KMS-11 (cell line): ENCODE data around the gene FOXN1.

Experiments used
- H2AFZ ChIP-seq: fragments of 200-600 bp; sonication (generic); 2 replicates; pipeline ENCODE4 v1.6.1; 2016; ENCODE audit warnings: antibody characterized with exemption, mixed run types, low read depth
- H3K27ac ChIP-seq: fragments of 200-600 bp; sonication (generic); 2 replicates; pipeline ENCODE4 v1.6.1; 2016; ENCODE audit warnings: mild to moderate bottlenecking, mixed run types
- H3K27me3 ChIP-seq: fragments of 200-600 bp; sonication (generic); 2 replicates; pipeline ENCODE4 v1.6.1; 2017; ENCODE audit warnings: mild to moderate bottlenecking, low read depth, mixed run types, moderate library complexity; ENCODE audit not compliant: insufficient read depth
- H3K36me3 ChIP-seq: fragments of 200-600 bp; sonication (generic); 2 replicates; pipeline ENCODE4 v1.6.1; 2017; ENCODE audit warnings: mild to moderate bottlenecking, mixed run types; ENCODE audit not compliant: insufficient read depth
- H3K4me1 ChIP-seq: fragments of 200-600 bp; sonication (generic); 2 replicates; pipeline ENCODE4 v1.6.1; 2016; ENCODE audit warnings: mild to moderate bottlenecking, low read depth, mixed run types; ENCODE audit not compliant: poor library complexity, severe bottlenecking
- H3K4me2 ChIP-seq: fragments of 200-600 bp; sonication (generic); 2 replicates; pipeline ENCODE4 v1.7.0; 2016; ENCODE audit warnings: mild to moderate bottlenecking, mixed run types
- H3K4me3 ChIP-seq: fragments of 200-600 bp; sonication (generic); IDR thresholded peaks from 2 replicates; pipeline ENCODE4 v1.6.1; 2017; ENCODE audit warnings: low read depth, low read length, mixed read lengths; ENCODE audit not compliant: insufficient read depth
- H3K79me2 ChIP-seq: fragments of 200-600 bp; sonication (generic); 2 replicates; pipeline ENCODE4 v1.6.1; 2016; ENCODE audit warnings: low read depth, mixed run types; ENCODE audit not compliant: insufficient read depth
- H3K9ac ChIP-seq: fragments of 200-600 bp; sonication (generic); 2 replicates; pipeline ENCODE4 v1.6.1; 2016; ENCODE audit warnings: mild to moderate bottlenecking, mixed run types
- H4K20me1 ChIP-seq: fragments of 200-600 bp; sonication (generic); 2 replicates; pipeline ENCODE4 v1.6.1; 2016; ENCODE audit warnings: mild to moderate bottlenecking, mixed run types; ENCODE audit not compliant: insufficient read depth
- TF ChIP-seq, protein P1 (sequence below): fragments of 200-600 bp; sonication (generic); conservative IDR thresholded peaks from 2 replicates; pipeline ENCODE4 v1.6.1; 2017; ENCODE audit warnings: low read depth, mild to moderate bottlenecking, antibody characterized with exemption, low read length, moderate library complexity, mixed read lengths

Gene FOXN1

GRCh38 chr17:28569446-28569845 is 63.3 kb downstream of the FOXN1 start:
- Histone ChIP-seq H3K4me2 (peak overlapping the region; percentile 60; the same call in 1 of the 2 replicates), H3K27ac (no peak overlapping the region), H3K4me1 (peaks cover 34% of the 10 kb centered on the region), H3K4me3 (no peak overlapping the region), H3K79me2 (peaks cover 48% of the 10 kb centered on the region), H2AFZ (no peak overlapping the region), H4K20me1 (no peaks in the 10 kb centered on the region), H3K36me3 (no peaks in the 10 kb centered on the region), H3K9ac (no peak overlapping the region), H3K27me3 (no peaks in the 10 kb centered on the region)
- TF ChIP-seq, protein P1, sequence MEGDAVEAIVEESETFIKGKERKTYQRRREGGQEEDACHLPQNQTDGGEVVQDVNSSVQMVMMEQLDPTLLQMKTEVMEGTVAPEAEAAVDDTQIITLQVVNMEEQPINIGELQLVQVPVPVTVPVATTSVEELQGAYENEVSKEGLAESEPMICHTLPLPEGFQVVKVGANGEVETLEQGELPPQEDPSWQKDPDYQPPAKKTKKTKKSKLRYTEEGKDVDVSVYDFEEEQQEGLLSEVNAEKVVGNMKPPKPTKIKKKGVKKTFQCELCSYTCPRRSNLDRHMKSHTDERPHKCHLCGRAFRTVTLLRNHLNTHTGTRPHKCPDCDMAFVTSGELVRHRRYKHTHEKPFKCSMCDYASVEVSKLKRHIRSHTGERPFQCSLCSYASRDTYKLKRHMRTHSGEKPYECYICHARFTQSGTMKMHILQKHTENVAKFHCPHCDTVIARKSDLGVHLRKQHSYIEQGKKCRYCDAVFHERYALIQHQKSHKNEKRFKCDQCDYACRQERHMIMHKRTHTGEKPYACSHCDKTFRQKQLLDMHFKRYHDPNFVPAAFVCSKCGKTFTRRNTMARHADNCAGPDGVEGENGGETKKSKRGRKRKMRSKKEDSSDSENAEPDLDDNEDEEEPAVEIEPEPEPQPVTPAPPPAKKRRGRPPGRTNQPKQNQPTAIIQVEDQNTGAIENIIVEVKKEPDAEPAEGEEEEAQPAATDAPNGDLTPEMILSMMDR: no peak

DNA sequence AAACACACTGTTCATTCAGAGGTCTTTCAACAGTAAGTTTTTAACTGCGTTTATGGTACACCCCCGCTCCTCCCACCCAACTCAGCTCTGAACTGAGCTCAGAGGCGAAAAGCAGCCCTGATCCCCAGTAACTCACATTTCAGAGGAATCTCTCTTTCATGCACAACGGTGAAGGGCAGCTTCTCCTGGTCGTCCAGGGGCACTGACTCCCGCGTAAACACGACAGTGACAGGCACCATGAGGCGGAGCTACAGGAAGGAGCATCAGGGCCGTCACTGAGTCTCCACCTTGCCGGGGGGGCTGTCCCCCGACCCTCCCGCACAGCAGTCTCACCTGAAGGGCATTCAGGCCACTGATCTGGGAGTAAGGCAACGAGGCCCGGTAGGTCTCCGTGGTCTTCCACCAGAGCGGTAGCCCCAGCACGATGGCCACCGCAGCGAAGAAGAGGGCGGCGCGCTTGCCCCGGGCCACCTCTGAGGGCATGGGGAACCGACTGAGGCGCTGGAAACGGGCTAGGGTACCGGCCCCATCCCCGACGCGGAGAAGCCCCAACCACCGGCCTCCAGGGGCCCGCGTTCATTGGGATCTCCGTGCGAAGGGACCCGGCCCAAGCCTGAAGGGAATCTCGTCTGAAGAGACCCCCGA is 64.7 kb downstream of the FOXN1 start:
- peak overlapping the region; percentile 89 for H2AFZ ChIP-seq
- TF ChIP-seq, protein P1: no peak
- H3K4me3 ChIP-seq: peak overlapping the region; percentile 17

DNA sequence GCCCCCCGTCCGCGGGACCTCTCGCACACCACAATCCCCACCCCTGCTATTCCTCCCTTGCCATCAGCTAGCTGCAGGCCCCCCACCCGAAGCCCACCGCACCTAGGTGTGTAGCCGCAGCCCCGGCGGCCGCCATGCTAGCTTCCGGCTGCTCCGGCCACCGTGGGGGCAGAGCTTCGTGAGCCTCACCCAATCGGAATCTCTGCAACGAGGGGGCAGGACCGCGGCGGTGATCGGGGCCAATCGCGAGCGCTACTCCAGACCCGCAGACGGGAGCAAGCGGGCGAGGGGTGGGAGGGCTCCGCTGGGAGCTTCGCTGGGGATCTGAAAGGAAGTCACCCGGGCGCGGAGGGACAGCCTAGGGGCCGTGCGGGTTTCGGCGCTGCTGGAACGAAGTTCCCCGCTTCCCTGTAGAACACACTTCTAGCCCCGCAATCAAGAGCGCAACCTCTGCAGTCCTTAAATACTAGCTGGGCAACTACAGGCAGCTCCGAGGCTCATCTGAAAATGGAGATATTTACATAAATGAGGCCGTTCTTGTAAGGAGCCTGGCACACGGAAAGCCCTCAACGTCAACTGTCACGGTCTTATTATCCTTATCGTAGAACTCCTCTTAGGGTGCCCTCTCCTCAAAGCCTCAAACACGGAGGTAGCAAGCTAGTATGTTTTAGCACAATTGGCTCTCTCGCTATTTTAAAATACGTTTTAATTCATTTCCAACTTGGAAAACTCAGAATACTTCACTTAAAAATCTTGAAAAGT is 65.4 kb downstream of the FOXN1 start, which contains the start of gene PIGS:
TSS of gene PIGS (minus strand) at position 164 of the 762 bp plus-strand sequence. CDS start at position 136, 28 bp downstream.
- Histone ChIP-seq H3K4me3 (peak within 1 kb of the TSS; percentile 17), H3K9ac (peak within 1 kb of the TSS; percentile 57; the same call in 1 of the 2 replicates), H4K20me1 (no peaks in the 10 kb centered on the region), H3K79me2 (peaks cover 42% of the 10 kb centered on the region), H3K27me3 (no peaks in the 10 kb centered on the region), H3K4me1 (peaks cover 34% of the 10 kb centered on the region), H3K36me3 (no peaks in the 10 kb centered on the region), H2AFZ (peak within 1 kb of the TSS; percentile 89), H3K27ac (peak within 1 kb of the TSS; percentile 34), H3K4me2 (peak within 1 kb of the TSS; percentile 85)
- TF ChIP-seq, protein P1: no peak

More for the DNA sequence above, 64.7 kb downstream of the FOXN1 start:
- Histone ChIP-seq H3K27me3 (no peaks in the 10 kb centered on the region), H3K4me2 (peak overlapping the region; percentile 60), H3K9ac (peak overlapping the region; percentile 57; the same call in 1 of the 2 replicates), H4K20me1 (no peaks in the 10 kb centered on the region), H3K27ac (peak overlapping the region; percentile 34), H3K36me3 (no peaks in the 10 kb centered on the region), H3K79me2 (peaks cover 42% of the 10 kb centered on the region), H3K4me1 (peaks cover 34% of the 10 kb centered on the region)

DNA sequence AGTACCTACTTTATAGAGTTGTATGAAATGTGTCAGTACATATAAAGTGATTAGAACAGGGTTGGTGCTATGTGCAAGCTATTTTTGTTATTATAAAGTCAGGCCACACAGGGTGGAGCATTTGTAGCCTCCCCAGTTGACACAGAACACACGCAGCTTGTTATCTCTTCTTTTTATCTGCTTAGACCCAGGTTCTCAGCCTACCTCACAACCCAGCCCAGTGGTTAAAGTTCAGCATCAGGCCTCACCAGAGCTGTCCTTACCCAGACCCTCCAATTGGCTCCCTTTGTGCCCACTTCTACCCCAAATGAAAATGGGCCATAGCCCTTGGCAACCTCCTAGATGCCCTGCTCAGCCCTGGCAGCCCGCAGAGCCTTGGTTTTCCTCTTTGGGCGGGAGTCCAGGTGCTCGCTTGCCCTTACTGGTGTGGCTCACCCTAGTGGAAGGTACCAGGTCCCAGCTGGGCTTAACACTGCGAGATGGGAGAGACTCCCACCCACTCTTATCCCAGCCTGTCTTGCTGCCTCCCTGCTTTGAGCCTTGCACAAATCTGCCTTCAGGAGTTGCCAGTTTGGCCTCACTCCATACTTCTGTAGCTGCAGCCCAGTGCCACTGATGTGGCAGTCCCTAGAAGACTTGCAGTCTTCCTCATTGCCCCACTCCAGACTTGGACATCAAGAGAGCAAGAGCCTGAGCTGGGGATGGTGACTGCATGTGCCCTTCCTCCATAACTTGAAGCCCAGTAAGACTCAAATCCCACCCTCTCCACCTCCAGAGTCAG is 66.3 kb downstream of the FOXN1 start:
- Histone ChIP-seq H3K27ac (peak overlapping the region; percentile 27; the same call in 1 of the 2 replicates), H3K79me2 (peaks cover 33% of the 10 kb centered on the region), H3K4me2 (peak overlapping the region; percentile 85), H3K4me1 (peaks cover 41% of the 10 kb centered on the region), H3K36me3 (no peaks in the 10 kb centered on the region), H4K20me1 (no peaks in the 10 kb centered on the region), H3K27me3 (no peaks in the 10 kb centered on the region), H3K4me3 (no peak overlapping the region), H2AFZ (peak overlapping the region; percentile 89), H3K9ac (peak overlapping the region; percentile 57; the same call in 1 of the 2 replicates)
- TF ChIP-seq, protein P1: no peak
